ENCODE measurements around the gene PCDHB12.

- peak; percentile 83 for TF ChIP-seq CTCF (IDR thresholded peaks at IDR 0.05; ENCODE audit: low read length)
- TF ChIP-seq EZH2phosphoT487 (IDR thresholded peaks at IDR 0.05; ENCODE audit: low read length), result no peak
These were observed 35.9 kb upstream of the PCDHB12 start, which contains the start of gene PCDHB7 for GRCh38 chr5:141172381-141173204.

Data from MM.1S (cell line).